ENCODE results near the gene ARID3C. TPM values are rescaled to one million over a fixed set of nuclear protein-coding genes. Genes with fewer than 3 reads are reported as not detected.

The ARID3C gene
- total RNA-seq, 8 experiments from 2014 or later, result 0.05 to 0.71 (median 0.16) TPM; not detected in 4

DNA sequence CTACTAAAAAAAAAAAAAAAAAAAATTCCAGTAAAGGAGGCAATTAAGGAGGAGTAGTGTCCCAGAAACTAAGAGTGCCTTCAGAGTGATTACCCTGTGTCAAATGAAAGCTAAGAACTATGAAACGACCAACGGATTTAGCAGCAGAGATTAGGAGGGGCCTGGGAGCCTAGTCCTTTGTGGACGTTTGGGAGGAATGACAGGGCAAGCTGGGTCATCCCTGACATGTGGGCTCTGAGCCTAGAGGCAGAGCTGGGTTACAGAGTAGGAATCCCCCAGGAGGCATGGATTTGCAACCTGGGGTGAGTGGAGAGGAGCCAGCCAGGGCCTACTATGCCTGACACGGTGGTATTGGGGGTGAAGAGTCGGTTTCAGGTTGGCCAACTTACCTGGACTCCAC is 4.3 kb upstream of the ARID3C start:
- no peak overlapping the region for H3K27ac ChIP-seq
- no peak for ATAC-seq (replicated peaks in 6 of 8)
- H3K4me3 ChIP-seq, result no peak overlapping the region
- 46 to 88% (median 52%) methylated on average over 1 to 4 of the region's 5 CpGs; no CpG with 5 or more reads in 4 of the 10 experiments for WGBS, 10 experiments
- H3K4me1 ChIP-seq (replicated peaks in 1 of 2), result peaks cover 12% of the 10 kb centered on the region in 2 donors
- in situ Hi-C loops (cut with MboI; ENCODE audit: low pct_unique_long_range_greater_than_20kb in 2 of 9, low sequenced_read_pairs in 9 of 9, unreplicated experiment in 9 of 9), result no loop called here

- Histone ChIP-seq H3K27ac (no peak overlapping the region), H3K4me3 (no peak overlapping the region), H3K4me1 (replicated peaks in 1 of 2) (peaks cover 2 to 4% of the 10 kb centered on the region in 2 donors)
- peak in 2 of 8 experiments; percentile 20 to 23 for ATAC-seq (replicated peaks in 6 of 8)
- 12 to 71% (median 35%) methylated on average over 1 to 4 of the region's 5 CpGs; no CpG with 5 or more reads in 2 of the 10 experiments for WGBS, 10 experiments
- in situ Hi-C loops (cut with MboI; ENCODE audit: low pct_unique_long_range_greater_than_20kb in 2 of 9, low sequenced_read_pairs in 9 of 9, unreplicated experiment in 9 of 9), result no loop called here
These were observed 1.7 kb upstream of the ARID3C start for GRCh38 chr9:34630402-34631154.

DNA sequence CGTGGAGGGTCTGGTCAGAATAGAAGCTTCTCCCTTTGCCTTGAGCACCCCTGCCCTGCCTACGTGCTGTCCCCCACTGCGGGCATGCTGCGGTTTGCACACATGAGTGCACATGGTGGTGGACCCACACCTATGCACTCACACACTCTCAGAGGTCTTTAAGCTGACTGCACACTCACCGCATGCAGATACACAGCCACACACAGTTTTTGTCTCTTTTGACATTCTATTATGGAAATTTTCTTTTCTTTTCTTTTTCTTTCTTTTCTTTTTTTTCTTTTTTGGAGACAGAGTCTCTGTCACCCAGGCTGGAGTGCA is 584 bp upstream of the ARID3C start:
- WGBS, 10 experiments, result 0 to 69% (median 40%) methylated on average over 1 to 5 of the region's 5 CpGs; no CpG with 5 or more reads in 1 of the 10 experiments
- in situ Hi-C loops (cut with MboI; ENCODE audit: low pct_unique_long_range_greater_than_20kb in 2 of 9, low sequenced_read_pairs in 9 of 9, unreplicated experiment in 9 of 9), result no loop called here
- H3K27ac ChIP-seq, result no peak overlapping the region
- H3K4me1 ChIP-seq (replicated peaks in 1 of 2), result peaks cover 9 to 11% of the 10 kb centered on the region in 2 donors
- ATAC-seq (replicated peaks in 6 of 8), result no peak
- H3K4me3 ChIP-seq, result no peak overlapping the region

DNA sequence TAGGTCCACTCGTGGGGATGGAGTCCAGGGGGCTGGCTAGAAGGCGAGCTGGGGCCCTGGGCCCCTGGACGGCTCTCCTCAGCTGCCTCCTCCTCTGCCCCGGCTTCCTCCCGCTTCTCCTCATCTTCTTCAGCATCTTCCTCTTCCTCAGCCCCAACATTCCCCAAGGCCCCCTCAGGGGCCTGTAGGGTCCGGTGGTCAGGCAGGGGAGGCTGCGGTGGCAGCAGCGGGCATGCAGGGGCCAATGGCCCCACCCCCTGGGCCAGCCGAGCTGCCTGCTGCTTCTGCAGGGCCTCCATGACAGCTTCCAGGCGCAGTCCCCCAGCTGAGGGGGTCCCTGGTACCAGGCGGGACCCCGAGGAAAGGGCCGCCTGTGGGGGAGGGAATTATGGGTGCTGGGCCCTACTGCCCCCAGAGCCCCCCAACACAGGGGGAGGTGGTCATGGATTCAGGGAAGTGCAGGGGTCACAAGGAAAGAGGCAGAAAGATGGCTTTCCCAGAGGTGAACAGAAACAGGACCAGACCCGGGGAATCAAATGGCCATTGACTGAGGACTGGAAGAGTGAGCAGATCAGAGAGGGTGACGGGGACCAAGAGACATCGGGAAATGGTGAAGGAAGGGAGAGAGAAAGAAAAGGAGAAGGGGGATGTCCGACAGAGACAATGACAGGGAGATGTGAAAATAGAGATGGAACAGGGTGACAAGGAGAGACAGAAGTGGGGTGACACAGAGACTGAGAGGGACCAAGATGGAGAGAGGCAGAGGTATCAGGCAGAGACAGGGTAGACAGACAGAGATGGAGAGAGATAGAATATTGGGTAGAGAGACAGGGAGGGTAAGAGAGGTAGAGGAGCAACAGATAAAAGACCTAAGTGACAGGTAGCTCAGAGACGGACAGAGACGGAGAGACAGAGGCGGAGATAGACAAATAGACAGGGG is 880 bp downstream of the ARID3C start:
- WGBS, 10 experiments, result 18 to 57% (median 43%) methylated on average over 4 to 12 of the region's 20 CpGs; no CpG with 5 or more reads in 1 of the 10 experiments

DNA sequence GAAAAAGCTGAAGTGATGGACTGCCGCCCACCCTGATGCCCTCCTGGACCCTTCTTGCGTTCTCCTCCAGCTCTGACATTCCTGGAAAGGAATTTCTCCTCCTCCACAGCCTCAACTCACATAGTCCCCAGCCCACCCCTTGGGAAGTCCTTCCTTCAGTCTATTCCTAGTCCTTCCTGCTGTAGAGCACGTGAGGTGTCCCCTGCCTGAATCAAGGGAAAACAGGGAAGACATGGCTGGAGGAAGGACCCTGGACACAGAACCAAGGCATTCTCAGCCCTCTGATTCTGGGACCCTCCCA is 3.7 kb downstream of the ARID3C start:
- H3K4me3 ChIP-seq, result no peak overlapping the region
- ATAC-seq (replicated peaks in 6 of 8), result no peak
- WGBS, 10 experiments, result 20% methylated on average over 1 of the region's 3 CpGs; no CpG with 5 or more reads in 9 of the 10 experiments
- no peak overlapping the region for H3K27ac ChIP-seq
- peaks cover 19 to 21% of the 10 kb centered on the region in 2 donors for H3K4me1 ChIP-seq (replicated peaks in 1 of 2)
- in situ Hi-C loops (cut with MboI; ENCODE audit: low pct_unique_long_range_greater_than_20kb in 2 of 9, low sequenced_read_pairs in 9 of 9, unreplicated experiment in 9 of 9), result no loop called here

More for the DNA sequence above, 880 bp downstream of the ARID3C start:
- H3K4me1 ChIP-seq (replicated peaks in 1 of 2), result peaks cover 14 to 18% of the 10 kb centered on the region in 2 donors
- no peak overlapping the region for H3K27ac ChIP-seq
- in situ Hi-C loops (cut with MboI; ENCODE audit: low pct_unique_long_range_greater_than_20kb in 2 of 9, low sequenced_read_pairs in 9 of 9, unreplicated experiment in 9 of 9), result no loop called here
- no peak for ATAC-seq (replicated peaks in 6 of 8)
- peak overlapping the region in 3 of 5 donors; percentile 23 to 37 (median 32) for H3K4me3 ChIP-seq

GRCh38 chr9:34624475-34625185 is 4.2 kb downstream of the ARID3C start:
- no peak overlapping the region for H3K4me3 ChIP-seq

DNA sequence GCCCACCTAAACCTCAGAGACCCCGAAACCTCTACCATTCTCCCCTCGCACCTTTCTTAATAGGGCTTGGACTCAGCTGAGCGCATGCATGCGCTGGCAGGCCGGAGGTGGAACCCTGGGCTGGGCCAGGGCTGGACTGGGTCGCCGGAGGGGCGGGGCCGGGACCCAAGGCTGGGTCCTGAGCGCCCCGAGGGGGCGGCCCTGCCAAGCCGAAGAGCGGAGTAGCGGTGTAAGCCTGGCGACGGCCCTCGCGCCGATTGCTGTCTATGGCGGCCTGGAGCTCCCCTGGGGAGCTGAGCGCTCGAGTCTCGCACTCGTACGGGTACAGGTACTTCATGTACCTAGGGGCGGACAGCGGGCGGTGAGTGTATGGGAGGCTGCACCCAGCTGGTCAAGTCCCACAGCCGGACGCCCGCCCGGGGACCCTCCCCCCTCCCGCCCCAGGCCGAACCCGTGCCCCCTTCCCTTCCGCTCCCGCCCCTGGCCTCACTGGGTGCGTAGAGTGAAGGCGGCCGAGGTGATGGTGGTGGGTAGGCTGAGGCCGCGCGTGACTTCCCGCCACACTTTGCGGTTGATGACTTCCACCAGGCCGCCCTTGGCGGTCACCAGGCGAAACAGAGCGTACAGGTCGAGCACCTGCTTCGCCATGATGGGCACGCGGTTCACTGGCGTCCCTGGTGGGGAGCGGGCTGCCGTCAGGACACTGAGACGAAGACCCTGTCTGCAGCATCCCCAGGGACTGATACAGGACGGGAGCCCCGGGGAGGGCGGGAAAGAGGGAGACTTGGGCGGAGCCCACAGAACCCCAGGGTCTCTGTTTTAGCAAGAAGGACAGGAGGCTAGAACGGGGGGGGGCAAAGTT is 5.3 kb downstream of the ARID3C start:
- Histone ChIP-seq H3K4me1 (replicated peaks in 1 of 2) (peaks cover 20 to 27% of the 10 kb centered on the region in 2 donors), H3K4me3 (no peak overlapping the region), H3K27ac (no peak overlapping the region)
- 0 to 100% (median 80%) methylated on average over 1 to 6 of the region's 63 CpGs; no CpG with 5 or more reads in 5 of the 10 experiments for WGBS, 10 experiments
- in situ Hi-C loops (cut with MboI; ENCODE audit: low pct_unique_long_range_greater_than_20kb in 2 of 9, low sequenced_read_pairs in 9 of 9, unreplicated experiment in 9 of 9), result no loop called here
- ATAC-seq (replicated peaks in 6 of 8), result no peak

More at GRCh38 chr9:34624475-34625185, 4.2 kb downstream of the ARID3C start:
- 0 to 100% (median 8%) methylated on average over 2 to 10 of the region's 39 CpGs; no CpG with 5 or more reads in 4 of the 10 experiments for WGBS, 10 experiments
- no peak overlapping the region for H3K27ac ChIP-seq
- peaks cover 19 to 22% of the 10 kb centered on the region in 2 donors for H3K4me1 ChIP-seq (replicated peaks in 1 of 2)
- in situ Hi-C loops (cut with MboI; ENCODE audit: low pct_unique_long_range_greater_than_20kb in 2 of 9, low sequenced_read_pairs in 9 of 9, unreplicated experiment in 9 of 9), result no loop called here
- ATAC-seq (replicated peaks in 6 of 8), result peak in 5 of 8 experiments; percentile 7 to 37 (median 30)

- peak; percentile 92 to 99 (median 96) for ATAC-seq (replicated peaks in 6 of 8)
- in situ Hi-C loops (cut with MboI; ENCODE audit: low pct_unique_long_range_greater_than_20kb in 2 of 9, low sequenced_read_pairs in 9 of 9, unreplicated experiment in 9 of 9), result no loop called here
- WGBS, 10 experiments, result 0 to 42% (median 4%) methylated on average over 1 to 29 of the region's 43 CpGs
- Histone ChIP-seq H3K27ac (peak within 1 kb of the TSS; percentile 59 to 70), H3K4me3 (peak within 1 kb of the TSS; percentile 62 to 90 (median 81)), H3K4me1 (replicated peaks in 1 of 2) (peaks cover 20 to 23% of the 10 kb centered on the region in 2 donors)
These were observed 8.5 kb downstream of the ARID3C start, which contains the start of gene DCTN3 for GRCh38 chr9:34620061-34620994. DCTN3 (minus strand) TSS chr9:34620495; CDS start chr9:34620464, 31 bp downstream.

DNA sequence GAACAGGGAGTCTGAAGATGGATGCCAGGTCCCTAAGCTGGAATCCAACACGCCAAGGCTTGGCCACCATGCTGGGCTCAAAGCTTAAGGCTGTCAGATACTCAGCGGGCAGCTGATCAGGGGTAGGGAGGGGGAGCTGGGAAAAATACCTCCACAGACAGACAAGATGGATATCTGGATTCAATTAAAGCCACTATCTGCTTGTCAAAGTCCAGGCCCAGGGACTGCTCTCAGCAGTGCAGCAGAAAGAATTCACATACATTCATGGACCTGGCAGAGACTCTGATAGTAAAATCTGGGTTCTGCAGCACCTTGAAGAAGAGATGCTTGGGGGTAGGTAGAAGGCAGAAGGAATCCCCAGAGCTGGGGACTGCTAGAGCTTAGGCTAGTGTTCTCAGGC is 13.7 kb downstream of the ARID3C start:
- no peak for ATAC-seq (replicated peaks in 6 of 8)
- Histone ChIP-seq H3K4me3 (no peak overlapping the region), H3K27ac (no peak overlapping the region), H3K4me1 (replicated peaks in 1 of 2) (peaks cover 21 to 23% of the 10 kb centered on the region in 2 donors)
- 90 to 100% (median 90%) methylated on average over 2 of the region's 2 CpGs; no CpG with 5 or more reads in 7 of the 10 experiments for WGBS, 10 experiments
- in situ Hi-C loops (cut with MboI; ENCODE audit: low pct_unique_long_range_greater_than_20kb in 2 of 9, low sequenced_read_pairs in 9 of 9, unreplicated experiment in 9 of 9), result no loop called here

- WGBS, 10 experiments, result 0 to 40% (median 2%) methylated on average over 1 to 7 of the region's 15 CpGs; no CpG with 5 or more reads in 2 of the 10 experiments
- Histone ChIP-seq H3K4me3 (peak overlapping the region; percentile 45 to 90 (median 58)), H3K4me1 (replicated peaks in 1 of 2) (peaks cover 15 to 19% of the 10 kb centered on the region in 2 donors), H3K27ac (peak overlapping the region; percentile 81 to 82)
- in situ Hi-C loops (cut with MboI; ENCODE audit: low pct_unique_long_range_greater_than_20kb in 2 of 9, low sequenced_read_pairs in 9 of 9, unreplicated experiment in 9 of 9), result no loop called here
- ATAC-seq (replicated peaks in 6 of 8), result peak; percentile 10 to 62 (median 28)
These were observed 16.0 kb downstream of the ARID3C start for GRCh38 chr9:34612788-34613390.
